ENCODE data around the gene ARL6IP5. TPM values are rescaled to one million over a fixed set of nuclear protein-coding genes. Genes with fewer than 3 reads are reported as not detected.
A peak's percentile ranks its signal among the peaks of the same experiment; 100 is the strongest.

The ARL6IP5 gene
- total RNA-seq, 1 experiment from 2014 or later = 16.9 TPM

DNA sequence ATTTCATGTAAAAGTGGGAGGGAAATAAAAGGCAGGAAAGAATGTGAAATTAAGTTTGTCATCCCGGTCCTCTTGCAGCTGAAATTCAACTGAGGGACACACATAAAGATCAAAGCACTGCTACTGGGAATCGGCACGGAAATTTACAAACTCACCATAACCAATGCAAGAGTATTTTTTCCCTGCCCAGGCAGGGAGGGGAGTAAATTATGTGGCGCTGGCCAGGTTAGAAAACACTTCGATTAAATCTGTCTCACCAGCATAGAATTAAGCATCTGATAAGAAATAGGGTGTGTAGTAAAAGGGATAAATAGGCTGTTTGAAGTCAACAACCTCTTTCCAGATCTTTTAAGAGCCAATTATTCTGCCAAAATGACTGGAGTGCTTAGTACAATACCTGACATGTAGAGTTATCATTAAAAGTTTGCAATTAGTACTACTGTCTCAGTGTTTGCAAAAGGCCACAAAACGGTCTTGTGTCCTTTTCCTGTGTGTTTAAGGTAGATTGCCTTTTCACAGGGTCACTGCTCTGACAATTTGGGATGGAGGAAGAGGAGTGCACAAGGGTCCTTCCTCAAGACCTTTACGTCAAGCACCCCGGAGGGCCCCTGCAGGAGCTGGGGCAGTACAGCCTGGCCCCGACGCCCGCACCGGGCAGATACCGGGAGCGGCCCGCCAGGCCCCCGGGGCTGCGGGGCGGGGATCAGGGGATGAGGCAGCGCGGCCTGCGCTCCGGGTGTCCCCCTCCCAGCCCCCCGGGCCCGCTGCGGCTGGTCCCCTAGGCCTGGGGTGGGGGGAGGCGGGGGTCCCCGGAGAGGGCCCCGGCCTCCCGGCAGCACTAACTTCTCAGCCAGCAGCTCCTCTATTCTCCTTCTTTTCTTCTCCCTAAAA is 5.2 kb upstream of the ARL6IP5 start:
- H3K4me3 Mint-ChIP-seq = peak overlapping the region; percentile 85 to 92
- Histone ChIP-seq H4K5ac (ENCODE audit: insufficient read length, low read depth, low read length) (no peak overlapping the region), H3K9me3 (ENCODE audit: control insufficient read depth, low read depth, low read length) (no peaks in the 10 kb centered on the region), H4K8ac (replicated peaks; ENCODE audit: insufficient read length, low read depth, low read length) (no peak overlapping the region), H2BK20ac (ENCODE audit: low read depth, low read length, poor library complexity, severe bottlenecking) (no peak overlapping the region), H3K27me3 (ENCODE audit: insufficient read depth, low read length) (no peaks in the 10 kb centered on the region), H3K23ac (ENCODE audit: insufficient read length, low read depth, low read length) (no peak overlapping the region), H3T11ph (ENCODE audit: low read length) (no peak overlapping the region), H3K4ac (ENCODE audit: low read depth, low read length) (no peak overlapping the region), H3K79me2 (ENCODE audit: insufficient read depth, low read length) (peaks cover 5% of the 10 kb centered on the region; the same call in 1 of the 2 replicates), H2BK15ac (ENCODE audit: low read depth, low read length) (no peak overlapping the region), H3K79me1 (ENCODE audit: insufficient read depth, low read depth, low read length, poor library complexity, severe bottlenecking) (peaks cover 6% of the 10 kb centered on the region), H3K9ac (ENCODE audit: extremely low read depth, insufficient read length, low read length) (peak overlapping the region; percentile 70), H2BK5ac (ENCODE audit: insufficient read length, low read length) (no peak overlapping the region), H2BK120ac (ENCODE audit: low read depth, low read length, poor library complexity, severe bottlenecking) (no peak overlapping the region), H3K14ac (ENCODE audit: insufficient read depth, low read length) (peak overlapping the region; percentile 4), H3K4me1 (ENCODE audit: insufficient read depth, low read length) (peaks cover 2% of the 10 kb centered on the region; the same call in 1 of the 2 replicates), H2AK5ac (ENCODE audit: insufficient read length, low read length) (no peak overlapping the region), H4K91ac (ENCODE audit: insufficient read length, low read depth, low read length) (no peak overlapping the region), H3K18ac (ENCODE audit: insufficient read length, low read depth, low read length) (no peak overlapping the region), H3K23me2 (ENCODE audit: insufficient read length, low read depth, low read length, poor library complexity, severe bottlenecking) (peaks cover 2% of the 10 kb centered on the region), H2BK12ac (ENCODE audit: insufficient read length, low read depth, low read length) (no peak overlapping the region), H3K56ac (ENCODE audit: insufficient read length, low read depth, low read length) (no peak overlapping the region), H3K27ac (ENCODE audit: insufficient read length, low read depth, low read length) (no peak overlapping the region), H4K20me1 (ENCODE audit: control insufficient read depth, insufficient read depth, insufficient read length) (no peaks in the 10 kb centered on the region), H2AFZ (ENCODE audit: low read length) (no peak overlapping the region), H3K4me2 (ENCODE audit: insufficient read depth, insufficient read length, low read length) (peak overlapping the region; percentile 92)
- TF ChIP-seq, protein P1, sequence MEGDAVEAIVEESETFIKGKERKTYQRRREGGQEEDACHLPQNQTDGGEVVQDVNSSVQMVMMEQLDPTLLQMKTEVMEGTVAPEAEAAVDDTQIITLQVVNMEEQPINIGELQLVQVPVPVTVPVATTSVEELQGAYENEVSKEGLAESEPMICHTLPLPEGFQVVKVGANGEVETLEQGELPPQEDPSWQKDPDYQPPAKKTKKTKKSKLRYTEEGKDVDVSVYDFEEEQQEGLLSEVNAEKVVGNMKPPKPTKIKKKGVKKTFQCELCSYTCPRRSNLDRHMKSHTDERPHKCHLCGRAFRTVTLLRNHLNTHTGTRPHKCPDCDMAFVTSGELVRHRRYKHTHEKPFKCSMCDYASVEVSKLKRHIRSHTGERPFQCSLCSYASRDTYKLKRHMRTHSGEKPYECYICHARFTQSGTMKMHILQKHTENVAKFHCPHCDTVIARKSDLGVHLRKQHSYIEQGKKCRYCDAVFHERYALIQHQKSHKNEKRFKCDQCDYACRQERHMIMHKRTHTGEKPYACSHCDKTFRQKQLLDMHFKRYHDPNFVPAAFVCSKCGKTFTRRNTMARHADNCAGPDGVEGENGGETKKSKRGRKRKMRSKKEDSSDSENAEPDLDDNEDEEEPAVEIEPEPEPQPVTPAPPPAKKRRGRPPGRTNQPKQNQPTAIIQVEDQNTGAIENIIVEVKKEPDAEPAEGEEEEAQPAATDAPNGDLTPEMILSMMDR (conservative IDR thresholded peaks at IDR 0.05) = no peak
- peaks cover 23 to 27% of the 10 kb centered on the region in 2 experiments for H3K4me1 Mint-ChIP-seq
- no peaks in the 10 kb centered on the region for H3K9me3 Mint-ChIP-seq
- peak overlapping the region in 2 of 3 experiments; percentile 20 to 40; a peak in 5 of 7 replicates for H3K27ac Mint-ChIP-seq
- no CpG with 5 or more reads among the region's 29 CpGs for whole genome bisulfite sequencing (ENCODE audit: extremely low coverage, insufficient read length, low lambda C conversion rate)
- H3K36me3 Mint-ChIP-seq (ENCODE audit: insufficient read depth in 1 of 3, low read depth in 3 of 3) = peaks cover 1 to 12% (median 8%) of the 10 kb centered on the region in 3 experiments; a peak in 6 of 7 replicates
- no peaks in the 10 kb centered on the region; the same call in 1 of the 2 replicates for H3K27me3 Mint-ChIP-seq (ENCODE audit: low read depth)
- DNase-seq = peak; percentile 33

Measured in H9 (cell line).